Omental fat pad (tissue), 4 donors: ENCODE data around the gene KDM6A. TPM values are rescaled to one million over a fixed set of nuclear protein-coding genes. Genes with fewer than 3 reads are reported as not detected.
A peak's percentile ranks its signal among the peaks of the same experiment; 100 is the strongest.

Experiments
- ATAC-seq: fragments of 150-250 bp; one replicate; pipeline ENCODE4 v1.9.1; 2016; ENCODE audit warnings: mild to moderate bottlenecking, moderate library complexity; ENCODE audit not compliant: low FRiP score
- DNase-seq: peaks from one replicate; pipeline ENCODE4 v3.0.0-alpha.2; 2019; ENCODE audit warnings: low spot score
- total RNA-seq, 4 donors: library from RNA; depleted of rRNA; stranded (reverse); fragments of >200 nt; gene quantifications; one replicate each; pipeline ENCODE4 v1.1.0, GENCODE V29; 2016
- TF ChIP-seq, protein P1 (sequence below), 3 donors: fragments of 450-650 bp; IDR thresholded peaks; one replicate each; pipeline ENCODE4 v1.5.1; 2016 to 2017; ENCODE audit warnings: antibody characterized with exemption in 3 of 3, mild to moderate bottlenecking in 3 of 3, moderate library complexity in 2 of 3

KDM6A gene
- total RNA-seq, 4 donors from 2014 or later, result 24.4 to 41.3 (median 29.9) TPM

DNA sequence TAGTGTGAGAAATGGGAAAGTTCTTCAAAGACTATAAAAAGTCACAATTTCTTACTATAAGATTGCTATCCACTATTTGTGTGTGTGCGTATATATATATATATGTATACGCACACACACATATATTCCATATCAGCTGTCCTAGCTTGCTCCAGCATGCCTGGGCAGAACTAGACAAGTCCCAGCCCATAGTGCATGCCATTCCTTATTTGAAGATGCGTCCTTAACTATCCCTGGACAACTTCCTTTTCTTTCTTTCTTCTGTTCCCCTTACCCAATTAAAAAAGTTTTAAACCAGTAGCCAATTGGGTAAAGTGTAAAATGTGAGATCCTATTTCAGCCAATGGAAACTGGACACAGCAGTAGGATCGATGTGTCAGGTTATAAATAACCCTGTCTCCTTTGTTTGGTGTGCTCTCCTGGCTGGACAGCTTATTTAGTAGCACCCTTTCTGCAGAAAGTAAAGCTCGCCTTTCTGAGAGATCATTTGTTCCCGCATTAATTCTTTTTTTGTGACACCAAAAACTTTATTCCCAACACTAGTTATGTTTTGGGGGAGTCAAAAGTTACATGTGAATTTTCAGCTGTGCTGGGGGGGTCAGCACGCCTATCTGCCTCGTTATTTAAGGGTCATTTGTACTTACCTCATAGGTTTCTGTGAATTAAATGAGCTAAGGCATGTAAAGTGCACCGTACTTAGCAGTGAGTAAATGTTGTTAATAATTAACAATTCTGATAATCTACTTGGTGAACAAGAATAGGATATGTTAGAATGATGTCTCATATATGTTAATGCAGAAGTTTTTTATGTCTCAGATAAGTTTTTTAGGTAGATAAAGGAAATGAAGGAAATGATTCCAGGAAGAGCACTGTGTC, 40.9 kb downstream of the KDM6A start:
- TF ChIP-seq, protein P1, sequence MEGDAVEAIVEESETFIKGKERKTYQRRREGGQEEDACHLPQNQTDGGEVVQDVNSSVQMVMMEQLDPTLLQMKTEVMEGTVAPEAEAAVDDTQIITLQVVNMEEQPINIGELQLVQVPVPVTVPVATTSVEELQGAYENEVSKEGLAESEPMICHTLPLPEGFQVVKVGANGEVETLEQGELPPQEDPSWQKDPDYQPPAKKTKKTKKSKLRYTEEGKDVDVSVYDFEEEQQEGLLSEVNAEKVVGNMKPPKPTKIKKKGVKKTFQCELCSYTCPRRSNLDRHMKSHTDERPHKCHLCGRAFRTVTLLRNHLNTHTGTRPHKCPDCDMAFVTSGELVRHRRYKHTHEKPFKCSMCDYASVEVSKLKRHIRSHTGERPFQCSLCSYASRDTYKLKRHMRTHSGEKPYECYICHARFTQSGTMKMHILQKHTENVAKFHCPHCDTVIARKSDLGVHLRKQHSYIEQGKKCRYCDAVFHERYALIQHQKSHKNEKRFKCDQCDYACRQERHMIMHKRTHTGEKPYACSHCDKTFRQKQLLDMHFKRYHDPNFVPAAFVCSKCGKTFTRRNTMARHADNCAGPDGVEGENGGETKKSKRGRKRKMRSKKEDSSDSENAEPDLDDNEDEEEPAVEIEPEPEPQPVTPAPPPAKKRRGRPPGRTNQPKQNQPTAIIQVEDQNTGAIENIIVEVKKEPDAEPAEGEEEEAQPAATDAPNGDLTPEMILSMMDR (IDR thresholded peaks at IDR 0.05), result no peak
- ATAC-seq (no peak), DNase-seq (no peak)

DNA sequence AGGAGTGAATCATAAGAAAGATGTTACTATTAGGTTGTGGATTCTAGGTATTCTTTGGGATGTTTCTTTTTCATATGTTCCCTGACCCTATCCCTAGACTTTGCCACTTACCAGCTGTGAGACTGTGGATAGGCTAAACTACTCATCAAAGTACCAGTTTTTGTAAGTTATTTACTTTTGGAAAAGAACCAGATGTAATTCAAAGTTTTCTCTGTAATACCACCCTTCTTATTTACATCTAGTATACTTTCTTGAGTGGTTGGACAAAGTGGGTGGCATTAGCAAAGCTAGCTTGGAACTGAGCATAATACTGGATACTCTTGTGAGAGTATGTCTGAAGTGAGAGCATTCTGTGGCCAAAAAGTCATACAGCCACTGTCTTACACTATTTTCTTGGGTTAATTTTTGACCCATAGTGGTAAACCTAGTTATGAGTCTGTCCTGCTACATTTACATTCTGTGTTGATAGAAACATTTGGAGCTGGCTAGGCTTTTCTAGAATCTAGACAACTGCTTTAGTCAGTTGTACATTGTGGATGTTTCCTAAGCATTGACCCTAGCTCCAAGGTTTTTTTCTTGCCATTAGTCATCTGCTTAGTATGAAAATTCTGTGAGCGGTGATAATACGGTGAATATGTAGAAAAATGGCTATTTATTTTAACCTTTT, 41.7 kb downstream of the KDM6A start:
- TF ChIP-seq, protein P1 (IDR thresholded peaks at IDR 0.05), result no peak
- ATAC-seq (peak; percentile 62), DNase-seq (no peak)

DNA sequence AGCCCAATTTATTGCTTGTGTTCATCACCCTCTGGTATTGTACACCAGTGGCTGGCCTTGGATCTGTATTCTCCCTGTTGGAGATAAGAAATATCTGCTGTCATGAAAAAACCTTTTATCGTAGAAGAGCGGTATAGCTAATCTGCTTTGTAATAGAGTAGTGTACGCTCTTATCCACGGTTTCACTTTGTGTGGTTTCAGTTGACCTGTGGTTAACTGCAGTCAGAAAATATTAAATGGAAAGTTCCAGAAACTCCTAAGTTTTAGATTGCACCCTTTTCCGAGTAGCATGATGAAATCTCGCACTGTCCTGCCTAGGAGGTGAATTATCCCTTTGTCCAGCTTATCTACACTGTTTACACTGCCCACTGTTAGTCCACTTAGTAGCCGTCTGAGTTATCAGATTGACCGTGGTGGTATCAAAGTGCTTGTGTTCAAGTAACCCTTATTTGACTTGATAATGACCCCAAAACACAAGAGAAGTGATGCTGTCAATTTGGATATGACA, 42.4 kb downstream of the KDM6A start:
- TF ChIP-seq, protein P1 (IDR thresholded peaks at IDR 0.05), result no peak
- DNase-seq (no peak), ATAC-seq (peak; percentile 41)

DNA sequence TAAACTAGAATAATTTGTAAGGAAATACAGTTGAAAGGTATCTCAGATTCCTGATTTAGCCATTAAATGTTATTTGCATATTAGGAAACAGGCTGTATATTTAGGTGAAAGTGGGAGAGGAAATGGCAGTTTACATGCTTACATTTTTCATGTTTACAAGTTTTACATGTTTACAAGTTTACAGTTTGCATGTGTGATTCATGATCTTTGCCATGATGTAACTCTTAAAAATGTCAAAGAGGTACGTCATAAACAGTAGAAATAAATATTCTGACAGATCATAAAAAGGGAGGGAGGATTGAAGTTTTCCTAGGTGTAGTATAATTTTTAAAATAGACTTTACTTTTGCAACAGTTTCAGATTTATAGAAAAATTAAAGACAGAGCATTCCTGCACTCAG, 45.7 kb downstream of the KDM6A start:
- ATAC-seq (no peak), DNase-seq (no peak)
- TF ChIP-seq, protein P1 (IDR thresholded peaks at IDR 0.05), result no peak

DNA sequence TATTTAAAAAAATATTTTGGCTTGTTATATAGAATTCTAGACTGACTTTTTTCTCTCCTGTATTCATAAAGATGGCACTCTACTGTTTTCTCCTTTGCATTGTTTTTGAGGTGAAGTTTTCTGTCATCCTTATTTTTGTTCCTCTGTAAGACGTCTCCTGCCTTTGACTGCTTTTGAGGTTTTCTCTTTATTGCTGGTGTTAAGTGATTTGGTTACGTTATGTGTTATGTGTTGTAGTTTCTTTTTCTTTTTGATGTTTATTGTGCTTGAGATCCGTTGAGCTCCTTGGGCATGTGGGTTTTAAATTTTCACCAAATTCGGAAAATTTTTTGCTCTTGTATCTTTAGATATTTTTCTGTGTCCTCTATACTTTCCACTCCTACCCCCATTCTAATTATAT, 50.0 kb downstream of the KDM6A start:
- TF ChIP-seq, protein P1 (IDR thresholded peaks at IDR 0.05), result no peak
- no peak for ATAC-seq
- DNase-seq, result no peak

DNA sequence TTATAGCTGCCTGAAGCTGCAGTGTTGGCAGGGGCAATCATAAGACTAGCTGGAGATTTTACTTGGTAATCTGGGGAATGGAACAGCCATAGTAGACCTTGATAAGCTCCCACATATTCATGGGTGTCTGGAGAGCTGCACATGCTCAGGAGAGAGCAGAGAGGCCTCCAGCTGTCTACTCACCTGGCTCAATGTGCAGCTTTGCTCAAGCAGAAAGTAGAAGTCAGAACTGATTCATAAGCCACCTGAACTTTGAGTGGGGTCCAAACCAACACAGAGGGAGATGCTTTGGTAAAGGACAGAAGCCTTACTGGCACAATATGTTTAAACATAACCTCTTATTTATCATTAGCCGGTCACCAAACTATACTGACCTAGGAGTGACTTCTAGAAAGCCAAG, 54.4 kb downstream of the KDM6A start:
- DNase-seq (no peak), ATAC-seq (no peak)
- TF ChIP-seq, protein P1 (IDR thresholded peaks at IDR 0.05), result no peak
